HS-27A (cell line): ENCODE data around the gene SPIN1.

Experiments
- DNase-seq: peaks from one replicate; pipeline ENCODE4 v3.0.0-alpha.2; 2012; ENCODE audit warnings: low read depth, missing footprints

Gene SPIN1

GRCh38 chr9:88436379-88436778, 48.1 kb downstream of the SPIN1 start:
- DNase-seq, result no peak

- DNase-seq, result no peak
Measured at GRCh38 chr9:88437210-88438146, 49.2 kb downstream of the SPIN1 start.

GRCh38 chr9:88438811-88439210, 50.6 kb downstream of the SPIN1 start:
- no peak for DNase-seq

- DNase-seq, result no peak
Measured at GRCh38 chr9:88441301-88442007, 53.2 kb downstream of the SPIN1 start.

GRCh38 chr9:88443480-88444113, 55.4 kb downstream of the SPIN1 start:
- DNase-seq, result no peak

GRCh38 chr9:88446728-88447127, 58.5 kb downstream of the SPIN1 start:
- no peak for DNase-seq

- no peak for DNase-seq
Measured at GRCh38 chr9:88447431-88447830, 59.2 kb downstream of the SPIN1 start.

- no peak for DNase-seq
Measured at GRCh38 chr9:88451160-88451559, 62.9 kb downstream of the SPIN1 start.

GRCh38 chr9:88458716-88459465, 70.6 kb downstream of the SPIN1 start:
- DNase-seq, result no peak

GRCh38 chr9:88460587-88461332, 72.5 kb downstream of the SPIN1 start:
- DNase-seq, result no peak

- peak; percentile 35 for DNase-seq
Measured at GRCh38 chr9:88462191-88462590, 73.9 kb downstream of the SPIN1 start.

GRCh38 chr9:88464851-88465250, 76.6 kb downstream of the SPIN1 start:
- DNase-seq, result no peak

- no peak for DNase-seq
Measured at GRCh38 chr9:88468226-88468625, 80.0 kb downstream of the SPIN1 start.

- no peak for DNase-seq
Measured at GRCh38 chr9:88476491-88477271, 88.4 kb downstream of the SPIN1 start.

GRCh38 chr9:88477300-88477751, 89.1 kb downstream of the SPIN1 start:
- DNase-seq, result peak; percentile 96

GRCh38 chr9:88478246-88478645, 90.0 kb downstream of the SPIN1 start:
- no peak for DNase-seq

- DNase-seq, result no peak
Measured at GRCh38 chr9:88481933-88482332, 93.7 kb downstream of the SPIN1 start.

- no peak for DNase-seq
Measured at GRCh38 chr9:88488166-88488565, 99.9 kb downstream of the SPIN1 start.

- no peak for DNase-seq
Measured at GRCh38 chr9:88494983-88495721, 106.9 kb downstream of the SPIN1 start.

- DNase-seq, result no peak
Measured at GRCh38 chr9:88497224-88497623, 109.0 kb downstream of the SPIN1 start.
